Lower leg skin (tissue), 4 donors: ENCODE data around the gene PCDH12. TPM values are rescaled to one million over a fixed set of nuclear protein-coding genes. Genes with fewer than 3 reads are reported as not detected.
"Not testable (repeated sequence)": the region's sequence is repeated elsewhere in the genome, so short reads cannot be mapped to it uniquely, and the experiment has no call there.

ENCODE experiments used
- DNase-seq, 2 donors: peaks; one replicate each; pipeline ENCODE4 v3.0.0-alpha.2; 2019; ENCODE audit warnings: low spot score in 2 of 2
- H3K4me3 ChIP-seq: fragments of 200-600 bp; sonication (generic); 2 replicates; pipeline ENCODE4 v1.5.1; 2017; ENCODE audit warnings: mild to moderate bottlenecking, low read depth; ENCODE audit not compliant: poor library complexity, severe bottlenecking
- POLR2A ChIP-seq, 2 donors: fragments of 450-650 bp; IDR thresholded peaks; one replicate each; pipeline ENCODE4 v1.6.1; 2016 to 2017; ENCODE audit warnings: antibody characterized with exemption in 2 of 2, mild to moderate bottlenecking in 1 of 2, moderate library complexity in 1 of 2
- WGBS, 2 donors: methylation state at CpG; one replicate each; pipeline ENCODE4 v1.1.5; 2018; 5-methylcytosine and 5-hydroxymethylcytosine counted together
- intact Hi-C: fragments of 100-400 bp; cut with DNase I; formaldehyde crosslinking; loops from one replicate; pipeline ENCODE4 v1.15.0; 2023; ENCODE audit warnings: low total_unique reads
- total RNA-seq, 4 donors: library from RNA; depleted of rRNA; stranded (reverse); fragments of >200 nt; gene quantifications; one replicate each; pipeline ENCODE4 v1.1.0, GENCODE V29; 2016
- TF ChIP-seq, protein P1 (sequence below), 3 donors: fragments of 450-650 bp; IDR thresholded peaks; one replicate each; pipeline ENCODE4 v1.5.1; 2016; ENCODE audit warnings: antibody characterized with exemption in 3 of 3, mild to moderate bottlenecking in 3 of 3, moderate library complexity in 2 of 3

The PCDH12 gene
- total RNA-seq, 4 donors from 2014 or later = 0.34 to 1.5 (median 0.54) TPM

DNA sequence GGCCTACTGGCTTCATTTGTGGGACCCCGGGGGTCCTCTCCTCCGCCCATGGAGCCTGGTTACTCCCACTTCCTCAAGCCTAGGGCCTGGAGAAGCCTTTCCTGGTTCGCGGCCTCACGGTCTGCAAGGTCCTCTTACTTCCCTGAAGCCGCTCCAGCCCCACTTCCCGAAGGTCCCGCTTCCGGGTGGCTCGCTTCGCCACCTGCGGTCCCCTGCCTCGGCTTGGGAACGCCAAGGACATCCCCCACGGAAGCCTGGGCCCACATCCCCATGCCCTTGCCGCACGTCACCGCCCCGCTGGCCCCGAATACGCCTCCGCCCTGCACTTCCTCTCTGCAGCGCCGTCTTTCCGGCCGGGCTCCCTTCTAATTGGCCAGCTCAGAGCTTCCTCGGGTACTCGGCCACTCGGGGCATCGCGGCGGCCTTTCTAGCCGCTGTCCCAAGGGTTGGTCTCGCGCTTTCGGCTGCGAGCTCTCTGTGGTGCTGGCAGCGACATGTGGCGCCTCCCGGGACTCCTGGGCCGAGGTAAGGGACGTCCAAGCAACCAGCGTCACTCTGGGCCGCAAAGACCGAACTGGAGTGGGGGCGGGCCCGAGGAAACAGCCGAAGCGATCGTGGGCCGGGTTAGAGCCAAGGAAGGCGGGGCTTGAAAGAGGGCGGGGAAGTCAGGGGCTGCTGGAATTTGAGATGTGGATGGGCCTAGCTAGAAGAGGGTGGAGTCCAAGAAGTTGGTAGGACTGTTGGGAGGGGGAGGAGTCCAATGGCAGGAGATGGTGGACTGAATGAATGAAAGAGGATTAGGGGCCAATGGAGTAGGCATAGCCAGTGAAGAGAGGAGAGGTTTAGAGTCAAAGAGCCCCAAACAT lies 34.3 kb downstream of the PCDH12 start, which contains the start of gene DELE1:
Gene DELE1, plus strand, starts transcription at position 424 of the 866 bp plus-strand sequence. Its CDS starts 71 bp downstream, at position 495.
- peak within 1 kb of the TSS; percentile 55 for H3K4me3 ChIP-seq
- peak; percentile 93 to 99 for DNase-seq
- peak in 1 of 2 donors; percentile 69 for TF ChIP-seq POLR2A (IDR thresholded peaks at IDR 0.05)
- TF ChIP-seq, protein P1, sequence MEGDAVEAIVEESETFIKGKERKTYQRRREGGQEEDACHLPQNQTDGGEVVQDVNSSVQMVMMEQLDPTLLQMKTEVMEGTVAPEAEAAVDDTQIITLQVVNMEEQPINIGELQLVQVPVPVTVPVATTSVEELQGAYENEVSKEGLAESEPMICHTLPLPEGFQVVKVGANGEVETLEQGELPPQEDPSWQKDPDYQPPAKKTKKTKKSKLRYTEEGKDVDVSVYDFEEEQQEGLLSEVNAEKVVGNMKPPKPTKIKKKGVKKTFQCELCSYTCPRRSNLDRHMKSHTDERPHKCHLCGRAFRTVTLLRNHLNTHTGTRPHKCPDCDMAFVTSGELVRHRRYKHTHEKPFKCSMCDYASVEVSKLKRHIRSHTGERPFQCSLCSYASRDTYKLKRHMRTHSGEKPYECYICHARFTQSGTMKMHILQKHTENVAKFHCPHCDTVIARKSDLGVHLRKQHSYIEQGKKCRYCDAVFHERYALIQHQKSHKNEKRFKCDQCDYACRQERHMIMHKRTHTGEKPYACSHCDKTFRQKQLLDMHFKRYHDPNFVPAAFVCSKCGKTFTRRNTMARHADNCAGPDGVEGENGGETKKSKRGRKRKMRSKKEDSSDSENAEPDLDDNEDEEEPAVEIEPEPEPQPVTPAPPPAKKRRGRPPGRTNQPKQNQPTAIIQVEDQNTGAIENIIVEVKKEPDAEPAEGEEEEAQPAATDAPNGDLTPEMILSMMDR (IDR thresholded peaks at IDR 0.05) = no peak
- intact Hi-C loops = no loop called here
- 0 to 1% methylated on average over 50 to 53 of the region's 53 CpGs for WGBS, 2 donors

GRCh38 chr5:141922827-141923447 lies 35.1 kb downstream of the PCDH12 start:
- DNase-seq, intact Hi-C loops: not testable (repeated sequence)
- WGBS, 2 donors = 52 to 55% methylated on average over 28 of the region's 28 CpGs
- H3K4me3 ChIP-seq = peak overlapping the region; percentile 55

DNA sequence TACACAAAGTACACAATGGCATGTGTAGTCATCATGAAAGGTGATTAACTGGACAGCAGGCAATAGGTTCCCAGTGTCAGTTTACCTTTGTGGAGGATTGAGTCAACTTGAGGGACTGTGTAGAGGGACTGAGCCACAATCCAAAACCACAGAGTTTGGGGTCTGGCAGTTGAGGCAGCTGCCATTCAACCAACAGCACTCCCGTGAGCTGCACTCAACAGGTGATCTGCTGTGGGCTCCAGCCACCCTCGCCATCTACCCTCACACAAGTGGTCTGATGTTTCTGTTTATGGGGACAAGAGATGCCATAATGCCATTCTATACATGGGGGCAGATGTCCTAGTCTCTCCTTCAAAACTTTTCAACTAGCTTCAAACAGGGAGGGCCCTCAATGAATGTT lies 37.2 kb downstream of the PCDH12 start:
- no peak overlapping the region for H3K4me3 ChIP-seq
- 85 to 96% methylated on average over 2 of the region's 2 CpGs for WGBS, 2 donors
- intact Hi-C loops = no loop called here
- TF ChIP-seq, protein P1 (IDR thresholded peaks at IDR 0.05) = no peak
- no peak for TF ChIP-seq POLR2A (IDR thresholded peaks at IDR 0.05)
- DNase-seq = no peak

GRCh38 chr5:141919218-141920119 lies 38.5 kb downstream of the PCDH12 start:
- intact Hi-C loops = no loop called here
- 85 to 88% methylated on average over 8 of the region's 8 CpGs for WGBS, 2 donors
- H3K4me3 ChIP-seq = no peak overlapping the region
- TF ChIP-seq, protein P1 (IDR thresholded peaks at IDR 0.05) = no peak
- no peak for TF ChIP-seq POLR2A (IDR thresholded peaks at IDR 0.05)
- peak in 1 of 2 donors; percentile 52 for DNase-seq

DNA sequence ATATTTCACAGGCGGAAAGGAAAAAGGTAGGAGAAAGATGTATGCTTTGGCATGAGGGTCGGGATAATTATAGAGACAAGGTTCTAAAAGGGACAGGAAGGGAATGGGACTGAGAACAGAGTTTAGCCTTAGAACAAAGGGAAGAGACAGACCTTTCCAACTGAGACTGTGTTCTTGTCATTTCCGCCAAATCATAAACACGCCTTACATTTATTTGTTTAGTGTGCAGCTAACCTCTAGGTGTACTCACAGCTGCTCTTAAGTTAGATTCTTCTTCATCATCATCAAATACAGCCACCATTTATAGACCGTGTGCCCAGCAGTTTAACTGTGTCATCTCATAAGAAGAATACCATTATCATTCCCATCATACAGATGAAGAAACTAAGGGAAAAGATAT lies 40.2 kb downstream of the PCDH12 start:
- WGBS, 2 donors = 83 to 87% methylated on average over 5 of the region's 5 CpGs
- H3K4me3 ChIP-seq = no peak overlapping the region
- intact Hi-C loops = no loop called here
- DNase-seq = no peak
- TF ChIP-seq, protein P1 (IDR thresholded peaks at IDR 0.05) = no peak
- TF ChIP-seq POLR2A (IDR thresholded peaks at IDR 0.05) = no peak
